H1 (cell line): ENCODE measurements around the gene MYO5B. TPM values are rescaled to one million over a fixed set of nuclear protein-coding genes. Genes with fewer than 3 reads are reported as not detected.

ENCODE experiments used
- CTCF ChIA-PET: fragments of 300-600 bp; sonication (Branson Sonifier 250); formaldehyde crosslinking; loops from one replicate; lab custom pipeline; 2021; ENCODE audit not compliant: partially characterized antibody; lab: Charles Lee
- POLR2A ChIA-PET: fragments of 300-600 bp; sonication (Branson Sonifier 250); formaldehyde crosslinking; loops from one replicate; lab custom pipeline; 2021; ENCODE audit warnings: inconsistent platforms; ENCODE audit not compliant: partially characterized antibody; lab: Charles Lee
- DNase-seq, 2 experiments: peaks; one replicate each; pipeline versions ENCODE4 v3.0.0 to v3.0.0-alpha.2; 2010 to 2022; ENCODE audit warnings: low spot score in 2 of 2, low read depth in 1 of 2, mixed read lengths in 1 of 2
- FAIRE-seq: peaks from 2 replicates; lab custom pipeline; 2011; peaks lifted over from hg19 to GRCh38; lab: Jason Lieb, UNC
- H2AFZ ChIP-seq: 2 replicates; pipeline ENCODE4 v1.8.1; 2012; ENCODE audit warnings: low read length, inconsistent platforms
- H2AK5ac ChIP-seq: 2 replicates; pipeline ENCODE4 v1.6.1; 2013; ENCODE audit warnings: low read depth, low read length
- H2BK120ac ChIP-seq: replicated peaks from 2 replicates; pipeline ENCODE3; 2013; ENCODE audit warnings: low read depth, low read length, inconsistent platforms
- H2BK12ac ChIP-seq: 2 replicates; pipeline ENCODE4 v1.6.1; 2013; ENCODE audit warnings: low read depth, low read length
- H2BK15ac ChIP-seq: 2 replicates; pipeline ENCODE4 v1.6.1; 2013; ENCODE audit warnings: low read length
- H2BK20ac ChIP-seq: 2 replicates; pipeline ENCODE4 v1.6.1; 2013; ENCODE audit warnings: low read length
- H2BK5ac ChIP-seq: 2 replicates; pipeline ENCODE4 v1.6.1; 2013; ENCODE audit warnings: low read depth, low read length
- H3K14ac ChIP-seq: 2 replicates; pipeline ENCODE4 v1.6.1; 2013; ENCODE audit warnings: inconsistent platforms; ENCODE audit not compliant: insufficient read length
- H3K18ac ChIP-seq: 2 replicates; pipeline ENCODE4 v1.6.1; 2013; ENCODE audit warnings: low read length; ENCODE audit errors: extremely low read depth
- H3K23ac ChIP-seq: 2 replicates; pipeline ENCODE4 v1.6.1; 2013; ENCODE audit warnings: inconsistent platforms; ENCODE audit not compliant: insufficient read length
- H3K23me2 ChIP-seq: 2 replicates; pipeline ENCODE4 v1.6.1; 2013; ENCODE audit warnings: low read depth, low read length
- H3K27ac ChIP-seq: 2 replicates; pipeline ENCODE4 v1.6.1; 2011; ENCODE audit warnings: low read depth, low read length, inconsistent platforms
- H3K27me3 ChIP-seq, 4 experiments: replicated peaks in 1 of 4; 1 replicate in 1 of 4; 2 replicates in 3 of 4; pipeline versions ENCODE4 v1.6.1 to v1.8.1; 2011 to 2013; ENCODE audit warnings: low read length in 3 of 4, mild to moderate bottlenecking in 3 of 4, inconsistent platforms in 2 of 4, mixed read lengths in 2 of 4, moderate library complexity in 1 of 4; ENCODE audit not compliant: control insufficient read depth in 3 of 4, insufficient read depth in 3 of 4; ENCODE audit errors: extremely low read depth in 1 of 4
- H3K36me3 ChIP-seq, 4 experiments: 2 replicates each; pipeline versions ENCODE4 v1.6.1 to v1.8.1; 2011 to 2013; ENCODE audit warnings: mild to moderate bottlenecking in 4 of 4, low read length in 3 of 4, moderate library complexity in 2 of 4, control low read depth in 1 of 4, inconsistent platforms in 1 of 4; ENCODE audit not compliant: insufficient read depth in 4 of 4, control insufficient read depth in 2 of 4
- H3K4ac ChIP-seq: replicated peaks from 2 replicates; pipeline ENCODE3; 2013; ENCODE audit warnings: low read length, low read depth, mixed read lengths, inconsistent platforms; ENCODE audit not compliant: insufficient read length
- H3K4me1 ChIP-seq, 4 experiments: replicated peaks in 1 of 4; 1 replicate in 1 of 4; 2 replicates in 3 of 4; pipeline versions ENCODE4 v1.6.1 to v1.8.1; 2011 to 2013; ENCODE audit warnings: low read length in 3 of 4, inconsistent platforms in 2 of 4, mixed read lengths in 1 of 4; ENCODE audit not compliant: insufficient read depth in 4 of 4, control insufficient read depth in 3 of 4
- H3K4me2 ChIP-seq, 2 experiments: 2 replicates each; pipeline versions ENCODE4 v1.6.1 to v1.8.1; 2011 to 2013; ENCODE audit warnings: low read depth in 2 of 2, low read length in 2 of 2, control low read depth in 1 of 2, inconsistent platforms in 1 of 2, mild to moderate bottlenecking in 1 of 2; ENCODE audit not compliant: insufficient read depth in 1 of 2
- H3K4me3 ChIP-seq, 4 experiments: fragments of 200-600, 300-600 bp in 1 of 4; sonication (generic), shearing (Covaris generic), sonication (Bioruptor Twin) in 1 of 4; 2 replicates each; pipeline versions ENCODE4 v1.5.1 to v1.8.1; 2011 to 2016; ENCODE audit warnings: low read length in 4 of 4, low read depth in 3 of 4, control low read depth in 2 of 4, inconsistent platforms in 2 of 4, mild to moderate bottlenecking in 2 of 4, mixed read lengths in 1 of 4, moderate library complexity in 1 of 4; ENCODE audit not compliant: insufficient read depth in 2 of 4; ENCODE audit errors: extremely low read depth in 1 of 4
- H3K56ac ChIP-seq: replicated peaks from 2 replicates; pipeline ENCODE3; 2013; ENCODE audit warnings: low read depth, mild to moderate bottlenecking, mixed read lengths, low read length, inconsistent platforms; ENCODE audit not compliant: insufficient read length
- H3K79me1 ChIP-seq: 2 replicates; pipeline ENCODE4 v1.6.1; 2013; ENCODE audit warnings: low read depth, low read length, control low read depth
- H3K79me2 ChIP-seq, 2 experiments: 2 replicates each; pipeline versions ENCODE4 v1.6.1 to v1.8.1; 2012 to 2013; ENCODE audit warnings: low read length in 2 of 2, mild to moderate bottlenecking in 2 of 2, inconsistent platforms in 1 of 2; ENCODE audit not compliant: insufficient read depth in 2 of 2, control insufficient read depth in 1 of 2
- H3K9ac ChIP-seq, 4 experiments: replicated peaks in 1 of 4; 1 replicate in 1 of 4; 2 replicates in 3 of 4; pipeline versions ENCODE4 v1.6.1 to v1.8.1; 2011 to 2013; ENCODE audit warnings: low read depth in 3 of 4, low read length in 3 of 4, control low read depth in 2 of 4, mild to moderate bottlenecking in 2 of 4, moderate library complexity in 2 of 4, inconsistent platforms in 1 of 4; ENCODE audit errors: extremely low read depth in 1 of 4
- H3K9me3 ChIP-seq, 2 experiments: 2 replicates each; pipeline versions ENCODE4 v1.6.1 to v1.8.1; 2012 to 2013; ENCODE audit warnings: mild to moderate bottlenecking in 2 of 2, moderate library complexity in 2 of 2, control low read depth in 1 of 2, inconsistent platforms in 1 of 2, low read depth in 1 of 2, low read length in 1 of 2, mixed read lengths in 1 of 2; ENCODE audit not compliant: insufficient read depth in 2 of 2
- H4K20me1 ChIP-seq, 2 experiments: replicated peaks in 1 of 2; 2 replicates each; pipeline versions ENCODE3 to v1.8.1; 2011 to 2013; ENCODE audit warnings: inconsistent platforms in 2 of 2, low read length in 2 of 2, mild to moderate bottlenecking in 1 of 2; ENCODE audit not compliant: insufficient read depth in 2 of 2, control insufficient read depth in 1 of 2
- H4K5ac ChIP-seq: 2 replicates; pipeline ENCODE4 v1.6.1; 2013; ENCODE audit warnings: low read length, low read depth, mixed read lengths, inconsistent platforms; ENCODE audit not compliant: insufficient read length
- H4K8ac ChIP-seq: 2 replicates; pipeline ENCODE4 v1.8.0; 2013; ENCODE audit warnings: mild to moderate bottlenecking, moderate library complexity, low read length, inconsistent platforms; ENCODE audit not compliant: insufficient read depth; ENCODE audit errors: extremely low read depth
- H4K91ac ChIP-seq: replicated peaks from 2 replicates; pipeline ENCODE3; 2013; ENCODE audit warnings: low read length, mixed read lengths, inconsistent platforms; ENCODE audit not compliant: insufficient read length
- ATF2 ChIP-seq: IDR thresholded peaks from 2 replicates; pipeline ENCODE4 v1.6.1; 2012; ENCODE audit warnings: low read length, inconsistent platforms
- CHD2 ChIP-seq: IDR thresholded peaks from 2 replicates; pipeline ENCODE4 v1.6.1; 2012; ENCODE audit warnings: low read length, improper control_type of control experiment
- GABPA ChIP-seq: IDR thresholded peaks from 2 replicates; pipeline ENCODE4 v1.6.1; 2011; ENCODE audit warnings: mild to moderate bottlenecking, low read length, moderate library complexity, borderline replicate concordance; ENCODE audit not compliant: insufficient read depth
- JUN ChIP-seq: IDR thresholded peaks from 2 replicates; pipeline ENCODE4 v1.6.1; 2011; ENCODE audit warnings: low read depth, mild to moderate bottlenecking, improper control_type of control experiment, low read length
- KDM5A ChIP-seq: fragments of 200-600 bp; IDR thresholded peaks from 2 replicates; pipeline ENCODE4 v1.7.1; 2012; ENCODE audit warnings: mild to moderate bottlenecking, low read length, inconsistent platforms, mixed read lengths
- PHF8 ChIP-seq: fragments of 200-600 bp; sonication (generic); conservative IDR thresholded peaks from 2 replicates; pipeline ENCODE4 v1.7.1; 2012; ENCODE audit warnings: low read depth, mild to moderate bottlenecking, inconsistent platforms, low read length, moderate library complexity
- RXRA ChIP-seq: IDR thresholded peaks from 2 replicates; pipeline ENCODE4 v1.6.1; 2011; ENCODE audit warnings: low read depth, mild to moderate bottlenecking, low read length, moderate library complexity; ENCODE audit not compliant: insufficient read depth
- WGBS, 2 experiments: shearing (Covaris generic) in 1 of 2; methylation state at CpG; one replicate each; pipeline versions ENCODE4 v1.1.6 to v1.1.7; 2013 to 2015; ENCODE audit warnings: low lambda C conversion rate in 2 of 2, mixed read lengths in 2 of 2, inconsistent platforms in 1 of 2, low coverage in 1 of 2, missing lambda C conversion rate in 1 of 2; ENCODE audit not compliant: insufficient replicate concordance in 2 of 2, insufficient coverage in 1 of 2, insufficient read length in 1 of 2; ENCODE audit errors: extremely low coverage in 1 of 2, missing lambda C conversion rate in 1 of 2; 5-methylcytosine and 5-hydroxymethylcytosine counted together
- polyA plus RNA-seq, 7 experiments: library from polyadenylated mRNA; depleted of rRNA in 3 of 7; stranded (reverse) in 5 of 7; unstranded in 2 of 7; fragments of >200 nt in 5 of 7; fragments of 200-250 nt in 2 of 7; gene quantifications; 1 replicate in 5 of 7; 2 replicates in 1 of 7; 4 replicates in 1 of 7; pipeline versions ENCODE4 v1.2.1 to v1.2.3, GENCODE V29; 2011 to 2013; ENCODE audit warnings: missing spikeins in 2 of 7, mixed read lengths in 2 of 7
- total RNA-seq: library from RNA; stranded (reverse); fragmentation: NEBNext Ultra II Directional; extraction: Animal tissue kit (Norgen Biotek cat#: 25700); gene quantifications from 2 replicates; pipeline ENCODE4 v1.2.1, GENCODE V29; 2021

Gene MYO5B
- total and polyA plus RNA-seq, 2 of the 8 experiments (the other 6 are each of a cell fraction or from before 2014, with no cell fraction given) = 6.4 to 7.7 TPM

- Histone ChIP-seq H3K23me2 (0 out of 2 replicates have a peak, but pooled peaks cover 2% of the 10 kb centered on the region), H3K27ac (no peak overlapping the region), H3K27me3 (no peaks in the 10 kb centered on the region), H2BK12ac (no peak overlapping the region), H3K14ac (no peak overlapping the region), H2BK120ac (no peak overlapping the region), H3K4me2 (no peak overlapping the region), H3K4me3 (no peak overlapping the region), H2AFZ (no peak overlapping the region), H3K4ac (no peak overlapping the region), H3K9ac (no peak overlapping the region), H3K79me1 (no peaks in the 10 kb centered on the region), H3K18ac (no peak overlapping the region), H3K9me3 (no peaks in the 10 kb centered on the region), H4K8ac (no peak overlapping the region), H3K23ac (no peak overlapping the region), H2BK5ac (no peak overlapping the region), H3K4me1 (peaks cover 0 to 7% (median 1%) of the 10 kb centered on the region in 4 experiments; a peak in 1 of 7 replicates), H4K20me1 (no peaks in the 10 kb centered on the region), H3K56ac (no peak overlapping the region), H3K79me2 (no peaks in the 10 kb centered on the region), H4K5ac (no peak overlapping the region), H2BK15ac (no peak overlapping the region), H4K91ac (no peak overlapping the region), H2BK20ac (no peak overlapping the region; the same call in 1 of the 2 replicates), H2AK5ac (no peak overlapping the region), H3K36me3 (no peaks in the 10 kb centered on the region)
- POLR2A ChIA-PET = no interaction called here
- 93% methylated on average over 3 of the region's 3 CpGs; no CpG with 5 or more reads in 1 of the 2 experiments for WGBS, 2 experiments
- FAIRE-seq (no peak), DNase-seq (no peak)
- no peak for TF ChIP-seq GABPA
- no peak for TF ChIP-seq JUN
- no peak for TF ChIP-seq PHF8
- TF ChIP-seq RXRA = no peak
- no peak for TF ChIP-seq KDM5A
- no peak for TF ChIP-seq CHD2
- no peak for TF ChIP-seq ATF2
- CTCF ChIA-PET = interaction anchor here (1.4 kb wide), 1 partner anchor 105 kb away, joined by 3 read pairs; no protein-coding TSS in a partner anchor
Observed at GRCh38 chr18:50096766-50097435, 98.0 kb downstream of the MYO5B start.
